GM23248 (cell line): ENCODE measurements around the gene CTNNA3.

Source experiments
- EZH2 ChIP-seq: fragments of 200-600 bp; sonication (generic); IDR thresholded peaks from 2 replicates; pipeline ENCODE4 v1.6.1; 2018; ENCODE audit warnings: antibody characterized with exemption, mild to moderate bottlenecking; ENCODE audit not compliant: insufficient read depth, poor library complexity, severe bottlenecking
- EZH2phosphoT487 ChIP-seq: fragments of 200-600 bp; sonication (generic); IDR thresholded peaks from 2 replicates; pipeline ENCODE4 v1.6.1; 2018; ENCODE audit warnings: antibody characterized with exemption, moderate library complexity, mild to moderate bottlenecking, low read depth; ENCODE audit not compliant: insufficient read depth

DNA sequence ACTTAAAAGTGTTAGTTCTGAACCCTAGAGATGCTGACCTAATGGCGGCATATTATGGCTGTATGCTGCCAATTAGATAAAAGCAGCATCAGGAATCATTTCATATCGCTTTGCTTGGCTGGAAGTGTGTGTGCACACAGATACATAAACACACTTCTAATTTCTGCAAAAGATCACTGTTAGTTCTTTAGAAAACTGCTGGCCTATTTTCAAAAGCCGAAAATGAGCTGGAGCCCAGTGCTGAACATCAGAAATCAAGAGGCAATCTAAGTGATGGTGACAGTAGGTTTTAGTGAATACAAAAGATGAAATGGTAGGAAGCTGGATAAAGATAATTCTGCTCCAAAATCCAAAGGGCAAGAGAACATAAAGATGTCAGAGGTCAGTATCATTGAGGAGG, 1516.0 kb downstream of the CTNNA3 start:
- TF ChIP-seq EZH2 = no peak
- no peak for TF ChIP-seq EZH2phosphoT487
